ENCODE results near the gene ECE2.

DNA sequence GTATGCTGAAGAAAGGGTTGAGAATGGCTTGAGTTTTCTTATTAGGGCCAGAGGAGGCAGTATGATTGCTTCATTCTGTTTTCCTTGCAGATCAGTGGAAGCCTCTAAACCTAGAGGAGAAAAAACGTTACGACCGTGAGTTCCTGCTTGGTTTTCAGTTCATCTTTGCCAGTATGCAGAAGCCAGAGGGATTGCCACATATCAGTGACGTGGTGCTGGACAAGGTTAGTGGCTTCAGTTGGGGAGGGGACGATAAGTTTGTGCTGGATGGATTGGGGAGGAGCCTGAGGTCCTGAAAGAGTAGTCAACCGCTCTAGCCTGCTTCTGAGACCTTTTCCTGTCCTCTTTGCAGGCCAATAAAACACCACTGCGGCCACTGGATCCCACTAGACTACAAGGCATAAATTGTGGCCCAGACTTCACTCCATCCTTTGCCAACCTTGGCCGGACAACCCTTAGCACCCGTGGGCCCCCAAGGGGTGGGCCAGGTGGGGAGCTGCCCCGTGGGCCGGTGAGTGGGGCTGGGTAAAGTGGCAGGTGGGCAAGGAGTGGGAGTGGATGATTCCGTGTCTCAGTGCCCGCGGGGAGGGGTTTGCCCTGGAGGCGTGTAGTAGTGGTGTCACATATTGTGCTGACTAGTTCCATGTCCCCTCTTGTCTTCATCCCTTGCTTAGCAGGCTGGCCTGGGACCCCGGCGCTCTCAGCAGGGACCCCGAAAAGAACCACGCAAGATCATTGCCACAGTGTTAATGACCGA is 47.1 kb downstream of the ECE2 start:
- TF ChIP-seq CTCF (conservative IDR thresholded peaks at IDR 0.05; ENCODE audit: low read length) (no peak), EZH2phosphoT487 (IDR thresholded peaks at IDR 0.05; ENCODE audit: borderline replicate concordance, low read depth, low read length) (no peak)

All from OCI-LY7 (cell line).